Endometrial microvascular endothelial cells (primary cell): ENCODE measurements around the gene FZD2. TPM values are rescaled to one million over a fixed set of nuclear protein-coding genes. Genes with fewer than 3 reads are reported as not detected.

Experiments
- in situ Hi-C: cut with HindIII; loops from 2 replicates; pipeline ENCODE4 v1.10.0; 2017; ENCODE audit warnings: low sequenced_read_pairs, low pct_unique_long_range_greater_than_20kb; ENCODE audit errors: inconsistent ontology term
- total RNA-seq: library from RNA; depleted of rRNA; stranded (reverse); fragments of >200 nt; gene quantifications from one replicate; pipeline ENCODE4 v1.2.3, GENCODE V29; 2015; ENCODE audit errors: inconsistent ontology term

Gene FZD2
- total RNA-seq, 1 donor from 2014 or later: 1.1 TPM

GRCh38 chr17:44601973-44602372, 44.7 kb downstream of the FZD2 start:
- in situ Hi-C loops: no loop called here

- in situ Hi-C loops: no loop called here
These were observed 45.1 kb downstream of the FZD2 start for GRCh38 chr17:44602390-44602789.

GRCh38 chr17:44602970-44603369, 45.7 kb downstream of the FZD2 start:
- in situ Hi-C loops: no loop called here

GRCh38 chr17:44604116-44604761, 47.0 kb downstream of the FZD2 start:
- in situ Hi-C loops: no loop called here

GRCh38 chr17:44604768-44605485, 47.6 kb downstream of the FZD2 start:
- in situ Hi-C loops: no loop called here

GRCh38 chr17:44606658-44607057, 49.4 kb downstream of the FZD2 start:
- in situ Hi-C loops: no loop called here

GRCh38 chr17:44607836-44608690, 50.8 kb downstream of the FZD2 start:
- in situ Hi-C loops: no loop called here

GRCh38 chr17:44608727-44609435, 51.6 kb downstream of the FZD2 start:
- in situ Hi-C loops: no loop called here

GRCh38 chr17:44610331-44610730, 53.0 kb downstream of the FZD2 start:
- in situ Hi-C loops: no loop called here

Other genes starting within 250 kb of the FZD2 start
- gene RUNDC3A, start 248.9 kb upstream of the FZD2 start, total RNA-seq: not detected
- gene SLC25A39, start 232.7 kb upstream of the FZD2 start, total RNA-seq: 149 TPM
- gene GRN, start 212.2 kb upstream of the FZD2 start, total RNA-seq: 391 TPM
- gene FAM171A2, start 193.6 kb upstream of the FZD2 start, total RNA-seq: 3.3 TPM
- gene ITGA2B, start 167.8 kb upstream of the FZD2 start, total RNA-seq: 0.46 TPM
- gene GPATCH8, start 54.1 kb upstream of the FZD2 start, total RNA-seq: 14.2 TPM
- gene MEIOC, start 99.0 kb downstream of the FZD2 start, total RNA-seq: under 0.01 TPM
- 29.4 TPM for gene CCDC43, start 132.3 kb downstream of the FZD2 start, total RNA-seq
- 12.8 TPM for gene DBF4B, start 151.2 kb downstream of the FZD2 start, total RNA-seq
- 0.19 TPM for gene ADAM11, start 201.5 kb downstream of the FZD2 start, total RNA-seq